H54 (cell line): ENCODE results near the gene OR51M1.
"Not testable (repeated sequence)": the region's sequence is repeated elsewhere in the genome, so short reads cannot be mapped to it uniquely, and the experiment has no call there.

ENCODE experiments used
- DNase-seq: peaks from one replicate; pipeline ENCODE4 v3.0.0; 2011; ENCODE audit warnings: low spot score, mixed read lengths; ENCODE audit not compliant: insufficient read length
- FAIRE-seq: peaks from 3 replicates; lab custom pipeline; 2011; peaks lifted over from hg19 to GRCh38; lab: Jason Lieb, UNC
- POLR2A ChIP-seq: IDR thresholded peaks from 2 replicates; pipeline ENCODE4 v1.6.1; 2011; ENCODE audit warnings: low read depth, mild to moderate bottlenecking, low read length

OR51M1 gene

DNA sequence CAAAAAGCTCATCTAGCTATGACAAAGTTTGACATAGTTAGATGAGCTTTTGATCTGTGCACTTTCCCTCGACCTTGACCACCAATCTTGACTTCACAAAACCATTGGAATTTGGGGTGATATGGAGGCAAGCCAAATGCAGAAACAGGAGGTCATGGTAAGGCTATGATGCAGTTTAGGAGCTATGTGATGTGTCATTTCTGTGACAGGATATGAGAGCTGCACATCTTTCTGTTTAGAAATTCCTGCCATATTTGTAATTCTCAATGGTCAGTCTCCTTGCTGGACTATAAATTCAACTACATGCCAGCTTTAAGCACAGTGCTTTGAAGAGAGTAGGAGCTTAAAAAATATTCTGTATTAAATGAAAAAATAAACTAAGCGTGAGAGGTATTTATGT lies 19.4 kb upstream of the OR51M1 start:
- peak; percentile 99 for FAIRE-seq
- TF ChIP-seq POLR2A = no peak
- peak; percentile 45 for DNase-seq

DNA sequence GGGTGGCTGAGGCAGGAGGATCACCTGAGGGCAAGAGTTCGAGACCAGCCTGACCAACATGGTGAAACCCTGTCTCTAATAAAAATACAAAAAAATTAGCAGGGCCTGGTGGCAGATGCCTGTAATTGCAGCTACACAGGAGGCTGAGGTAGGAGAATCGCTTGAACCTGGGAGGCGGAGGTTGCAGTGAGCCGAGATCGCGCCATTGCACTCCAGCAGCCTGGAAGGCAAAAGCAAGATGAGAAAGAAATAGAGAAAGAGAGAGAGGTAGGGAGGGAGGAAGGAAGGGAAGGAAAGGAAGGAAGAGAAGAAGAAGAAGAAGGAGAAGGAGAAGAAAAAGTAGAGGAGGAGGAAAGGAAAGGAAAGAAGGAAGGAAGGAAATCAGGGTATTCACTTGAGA lies 17.2 kb upstream of the OR51M1 start:
- not testable (repeated sequence) for FAIRE-seq, DNase-seq

DNA sequence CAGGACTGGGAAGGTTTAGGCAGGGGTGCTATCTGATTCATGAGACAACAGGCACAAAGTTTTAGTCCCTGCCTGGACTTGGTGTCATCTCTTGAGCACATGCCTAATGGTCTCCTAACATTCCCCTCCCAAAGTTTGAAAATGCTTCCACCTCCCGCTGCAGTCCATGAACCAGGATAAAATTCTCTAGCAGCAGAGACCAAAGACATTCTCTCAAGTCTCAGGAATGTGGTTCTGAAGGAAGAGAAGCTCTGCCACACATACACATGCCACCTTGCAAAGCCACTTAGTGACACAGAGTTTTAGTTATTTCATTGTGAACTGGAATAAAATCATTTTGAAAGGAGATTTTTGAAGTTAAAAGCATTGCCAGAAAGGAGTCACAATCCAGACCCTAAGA lies 16.8 kb upstream of the OR51M1 start:
- TF ChIP-seq POLR2A = no peak
- FAIRE-seq (peak; percentile 75), DNase-seq (no peak)

DNA sequence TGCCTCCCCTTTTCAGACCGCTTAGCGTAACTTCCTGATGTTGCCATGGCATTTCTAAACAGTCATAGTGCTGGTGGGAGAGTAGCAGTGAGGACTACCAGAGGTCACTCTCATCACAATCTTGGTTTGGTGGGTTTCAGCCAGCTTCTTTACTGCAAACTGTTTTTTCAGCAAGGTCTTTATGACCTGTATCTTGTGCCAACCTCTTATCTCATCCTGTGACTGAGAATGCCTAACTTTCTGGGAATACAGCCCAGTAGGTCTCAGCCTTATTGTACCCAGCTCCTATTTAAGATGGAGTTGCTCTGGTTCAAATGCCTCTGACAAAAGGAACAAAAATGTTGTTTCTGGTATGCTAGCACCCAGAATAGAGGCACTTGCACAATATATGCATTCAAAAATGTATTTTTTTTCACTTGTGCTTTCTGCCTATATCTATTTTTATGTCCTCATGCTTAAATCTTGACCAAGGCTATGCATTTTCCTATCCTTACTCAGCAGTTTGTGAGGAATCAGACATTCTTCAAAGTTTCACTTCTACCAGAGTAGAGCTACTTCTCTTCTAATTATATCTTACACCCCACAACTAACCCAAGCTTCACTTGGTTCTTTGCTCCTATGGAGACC lies 16.1 kb upstream of the OR51M1 start:
- FAIRE-seq (peak; percentile 53), DNase-seq (no peak)
- no peak for TF ChIP-seq POLR2A

DNA sequence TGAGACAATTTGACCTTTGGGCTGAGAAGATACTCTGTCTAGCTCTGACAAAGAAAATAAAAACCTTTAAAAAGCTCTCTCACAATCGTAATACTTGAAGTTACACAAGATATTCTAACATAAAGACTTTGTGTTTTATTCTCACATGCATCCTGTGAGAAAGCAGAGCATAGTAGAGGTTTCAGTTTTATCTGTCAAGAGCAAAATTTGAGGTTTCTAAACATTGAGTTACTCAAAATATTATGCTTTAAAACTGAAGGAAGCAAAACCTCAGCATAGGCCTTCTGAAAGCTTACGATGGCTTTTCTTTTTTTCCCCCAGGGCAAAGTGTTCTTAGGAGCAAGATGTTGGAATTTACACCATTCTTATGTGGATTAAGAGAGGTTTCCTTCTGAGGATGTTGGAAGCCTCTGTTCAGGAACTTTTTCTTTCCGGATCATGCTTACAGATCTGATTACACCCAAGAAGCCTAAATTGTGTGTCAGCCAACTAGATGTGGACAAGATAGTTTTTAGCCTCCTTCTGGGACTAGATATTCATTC lies 15.0 kb upstream of the OR51M1 start:
- DNase-seq (no peak), FAIRE-seq (peak; percentile 70)
- TF ChIP-seq POLR2A = no peak

DNA sequence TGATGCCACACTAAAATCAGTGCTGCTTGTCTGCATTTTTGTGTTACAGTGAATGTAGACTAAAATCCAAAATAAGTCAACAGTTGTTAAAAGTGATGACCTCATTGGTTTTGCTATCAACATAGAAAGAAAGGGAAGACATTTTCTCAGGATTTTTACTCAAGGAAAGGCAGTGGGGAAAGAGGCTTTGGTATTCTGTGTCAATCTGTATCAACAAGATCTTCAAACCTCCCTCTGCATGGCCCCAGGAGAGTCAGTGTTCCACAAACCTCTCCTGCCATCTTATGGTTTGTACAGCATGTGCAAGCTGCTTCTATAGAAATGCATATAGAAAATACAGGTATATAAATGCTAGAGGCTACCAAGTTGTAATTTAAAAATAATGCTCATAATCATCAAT lies 13.8 kb upstream of the OR51M1 start:
- DNase-seq = no peak
- no peak for TF ChIP-seq POLR2A
- FAIRE-seq = peak; percentile 91

DNA sequence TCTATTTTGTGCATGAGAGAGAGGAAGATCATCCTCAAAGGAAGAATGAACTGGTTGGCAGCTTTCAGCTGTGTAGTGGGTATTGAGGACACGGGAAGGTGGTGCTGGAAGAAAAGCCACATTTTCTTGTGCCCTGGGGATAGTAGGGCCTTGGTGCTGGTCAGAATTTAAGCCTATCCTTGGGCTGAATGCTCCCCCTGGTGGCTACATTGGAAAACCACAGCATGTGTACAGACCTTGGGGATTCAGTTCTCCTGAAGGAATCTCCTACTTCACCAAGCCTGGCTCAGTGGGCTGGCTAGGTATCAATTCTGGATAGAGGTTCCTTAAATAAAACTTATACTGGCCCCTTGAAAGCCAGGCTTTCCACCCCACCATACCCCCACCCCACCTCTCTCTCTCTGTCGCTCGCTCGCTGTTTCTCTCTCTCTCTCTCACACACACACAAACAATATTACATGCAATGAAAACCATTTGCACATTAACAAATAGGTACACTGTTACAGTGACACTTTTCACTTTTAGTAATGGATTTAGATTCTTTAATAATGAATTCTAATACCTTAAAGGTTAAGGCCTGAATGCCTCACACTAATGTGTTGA lies 2.8 kb upstream of the OR51M1 start:
- peak; percentile 98 for FAIRE-seq
- TF ChIP-seq POLR2A = no peak
- peak; percentile 35 for DNase-seq

DNA sequence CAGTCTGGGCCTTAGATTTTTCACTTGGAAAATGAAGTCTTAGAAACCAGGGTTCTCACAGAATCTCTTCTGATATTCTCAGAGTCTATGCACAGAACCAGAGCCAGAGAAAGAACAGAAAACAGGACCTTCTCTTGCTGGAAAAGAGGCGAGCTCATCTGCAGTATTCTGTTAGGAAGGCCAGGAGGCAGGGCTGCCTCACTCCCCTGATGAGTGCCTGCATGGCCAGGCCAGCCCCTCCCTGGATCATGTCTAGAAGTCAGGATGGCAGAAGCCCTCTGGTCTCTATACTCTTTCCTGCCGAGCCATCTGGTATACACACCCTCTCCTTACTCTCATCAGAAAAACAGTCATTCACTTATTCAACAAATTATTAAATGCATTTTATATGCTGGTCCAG lies 723 bp downstream of the OR51M1 start:
- TF ChIP-seq POLR2A = no peak
- DNase-seq = no peak
- FAIRE-seq = no peak

DNA sequence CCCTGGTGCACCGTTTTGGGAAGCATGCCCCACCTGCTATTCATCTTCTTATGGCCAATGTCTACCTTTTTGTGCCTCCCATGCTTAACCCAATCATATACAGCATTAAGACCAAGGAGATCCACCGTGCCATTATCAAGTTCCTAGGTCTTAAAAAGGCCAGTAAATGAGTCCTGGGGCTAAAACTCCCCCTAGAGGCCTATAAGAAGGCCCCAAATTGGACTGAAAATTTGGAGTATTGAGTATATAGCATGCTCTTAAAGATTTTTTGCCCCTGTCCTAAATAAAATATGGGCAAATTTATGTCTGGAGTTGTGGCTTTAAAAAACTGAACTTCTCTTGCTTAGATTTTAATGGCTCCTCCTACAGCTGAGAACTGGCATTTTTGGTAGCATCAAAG lies 6.6 kb downstream of the OR51M1 start:
- TF ChIP-seq POLR2A = no peak
- FAIRE-seq (no peak), DNase-seq (no peak)

DNA sequence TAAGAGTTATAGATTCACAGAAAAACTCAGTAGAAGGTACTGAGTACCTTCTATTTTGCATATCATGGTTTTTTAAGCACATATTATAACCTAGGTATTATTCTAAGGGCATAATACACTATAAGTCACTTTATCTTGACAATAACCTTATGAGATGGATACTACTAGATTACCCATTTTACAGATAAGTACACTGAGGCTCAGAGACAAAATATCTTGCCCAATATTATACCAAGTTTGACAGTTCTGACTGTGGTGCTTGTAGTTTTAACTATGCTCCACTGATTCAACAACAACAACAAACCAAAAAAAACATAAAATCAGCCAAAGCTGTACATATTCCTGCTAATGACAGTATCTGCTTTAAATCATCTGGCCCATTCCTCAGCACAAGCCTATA lies 10.5 kb downstream of the OR51M1 start:
- TF ChIP-seq POLR2A = no peak
- DNase-seq (no peak), FAIRE-seq (peak; percentile 74)

DNA sequence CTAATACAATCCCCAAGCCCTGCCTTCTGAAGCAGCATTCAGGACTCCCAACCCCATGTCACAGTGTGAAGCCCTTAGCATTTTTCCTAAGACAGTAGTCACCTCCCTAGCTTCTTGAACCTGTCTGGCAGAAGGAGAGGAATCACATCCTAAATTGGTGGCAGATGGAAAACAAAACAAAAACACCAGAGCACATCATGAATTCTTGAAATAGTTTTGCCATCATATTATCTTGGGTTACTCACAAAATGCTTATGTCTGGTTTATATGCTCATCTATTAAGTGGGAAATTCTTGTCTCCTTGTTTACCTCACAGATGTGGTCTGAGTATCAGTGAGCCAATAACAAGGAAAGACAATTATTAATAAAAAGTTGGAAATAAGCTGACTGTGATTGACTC lies 15.3 kb downstream of the OR51M1 start:
- FAIRE-seq (peak; percentile 58), DNase-seq (no peak)

DNA sequence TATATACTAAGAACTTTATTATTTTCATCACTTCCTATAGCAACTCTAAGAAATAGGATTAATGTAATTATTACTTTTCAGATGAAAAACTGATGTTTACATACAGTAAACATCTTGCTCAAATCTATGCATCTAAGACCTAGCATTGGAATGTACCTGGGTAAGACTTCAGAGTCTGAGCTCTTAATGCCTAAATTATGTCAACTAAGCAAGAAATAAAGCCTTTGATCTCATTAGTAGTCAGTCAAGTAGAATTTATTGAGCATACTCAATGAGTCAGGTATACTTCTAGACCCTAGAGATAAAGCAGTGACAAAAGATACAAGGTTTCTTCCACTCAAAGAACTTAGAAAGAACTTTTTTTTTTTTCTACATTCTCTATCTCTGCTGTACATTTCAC lies 21.6 kb downstream of the OR51M1 start:
- FAIRE-seq (peak; percentile 61), DNase-seq (no peak)
- TF ChIP-seq POLR2A = no peak

More for the DNA sequence above, 15.3 kb downstream of the OR51M1 start:
- TF ChIP-seq POLR2A = no peak

DNA sequence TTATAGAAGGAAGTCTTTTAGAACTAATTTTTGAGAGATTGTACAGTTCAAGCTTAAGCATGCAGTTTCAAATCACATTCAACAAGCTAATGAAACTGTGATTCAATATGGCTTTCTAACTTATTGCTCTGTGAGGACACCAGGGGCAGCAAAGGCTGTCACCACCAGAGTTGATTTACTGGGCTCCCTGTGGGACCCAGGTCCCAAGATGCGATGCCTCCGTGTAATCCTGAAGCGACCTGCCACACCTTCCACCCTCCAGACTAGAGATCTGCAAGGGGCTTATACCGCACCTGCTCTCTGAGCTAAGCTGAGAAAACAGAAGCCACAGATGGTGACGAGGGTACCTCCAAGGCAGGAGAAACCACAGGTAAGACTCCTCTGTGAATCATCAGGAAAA lies 37.4 kb downstream of the OR51M1 start:
- FAIRE-seq = no peak

DNA sequence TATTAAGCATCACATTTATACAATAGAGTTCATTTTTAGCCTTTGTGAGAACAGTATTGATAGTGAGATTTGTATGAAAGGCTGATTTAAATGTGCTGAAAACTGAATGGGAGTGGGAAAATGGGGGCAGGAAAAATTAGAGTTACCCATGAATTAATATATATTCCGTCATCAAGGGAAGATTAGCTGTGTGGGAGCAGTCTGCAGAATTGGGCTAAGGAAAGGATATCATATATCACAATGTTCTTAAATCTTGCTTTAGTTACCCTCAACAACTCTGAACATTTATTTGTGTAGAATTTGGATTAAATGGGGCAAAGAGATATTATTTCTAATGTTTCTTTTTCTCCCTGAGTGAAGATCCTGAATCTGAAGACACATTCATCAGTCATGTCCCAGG lies 38.2 kb downstream of the OR51M1 start, which contains the start of gene OR51Q1:
Gene OR51Q1 (plus strand): TSS at position 301 of the 400 bp plus-strand sequence. CDS start 90 bp downstream, at position 391.
- FAIRE-seq = peak; percentile 38
- DNase-seq = no peak
- TF ChIP-seq POLR2A = no peak

More for the DNA sequence above, 37.4 kb downstream of the OR51M1 start:
- no peak for TF ChIP-seq POLR2A
- no peak for DNase-seq

DNA sequence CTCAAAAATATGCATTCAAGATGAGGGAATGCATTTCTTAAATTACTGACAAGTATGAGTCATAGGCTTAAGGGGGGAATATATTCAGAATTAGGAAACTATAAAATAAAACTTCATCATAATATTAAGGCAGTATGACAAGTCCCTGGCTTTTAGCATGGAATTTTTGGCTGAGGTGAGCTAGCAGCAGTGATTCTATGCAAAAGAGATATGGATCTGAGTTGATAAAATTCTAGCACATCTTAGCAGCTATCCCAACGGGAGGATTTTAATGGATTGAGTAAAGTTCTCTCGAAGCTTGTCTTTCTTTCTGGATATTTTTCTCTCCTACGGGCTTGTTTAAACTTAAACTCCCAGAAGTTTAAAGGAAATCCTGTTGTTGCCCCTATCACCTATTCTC lies 39.5 kb downstream of the OR51M1 start:
- no peak for FAIRE-seq
- no peak for TF ChIP-seq POLR2A
- DNase-seq = no peak
